GM18520 (cell line): ENCODE measurements around the gene METTL25B.
"Not testable (repeated sequence)": the region's sequence is repeated elsewhere in the genome, so short reads cannot be mapped to it uniquely, and the experiment has no call there.

ENCODE experiments used
- ATAC-seq: cut with Tn5 transposase; IDR thresholded peaks from one replicate; pipeline ENCODE4 v1.9.1; 2021; ENCODE audit not compliant: unreplicated experiment

METTL25B gene

DNA sequence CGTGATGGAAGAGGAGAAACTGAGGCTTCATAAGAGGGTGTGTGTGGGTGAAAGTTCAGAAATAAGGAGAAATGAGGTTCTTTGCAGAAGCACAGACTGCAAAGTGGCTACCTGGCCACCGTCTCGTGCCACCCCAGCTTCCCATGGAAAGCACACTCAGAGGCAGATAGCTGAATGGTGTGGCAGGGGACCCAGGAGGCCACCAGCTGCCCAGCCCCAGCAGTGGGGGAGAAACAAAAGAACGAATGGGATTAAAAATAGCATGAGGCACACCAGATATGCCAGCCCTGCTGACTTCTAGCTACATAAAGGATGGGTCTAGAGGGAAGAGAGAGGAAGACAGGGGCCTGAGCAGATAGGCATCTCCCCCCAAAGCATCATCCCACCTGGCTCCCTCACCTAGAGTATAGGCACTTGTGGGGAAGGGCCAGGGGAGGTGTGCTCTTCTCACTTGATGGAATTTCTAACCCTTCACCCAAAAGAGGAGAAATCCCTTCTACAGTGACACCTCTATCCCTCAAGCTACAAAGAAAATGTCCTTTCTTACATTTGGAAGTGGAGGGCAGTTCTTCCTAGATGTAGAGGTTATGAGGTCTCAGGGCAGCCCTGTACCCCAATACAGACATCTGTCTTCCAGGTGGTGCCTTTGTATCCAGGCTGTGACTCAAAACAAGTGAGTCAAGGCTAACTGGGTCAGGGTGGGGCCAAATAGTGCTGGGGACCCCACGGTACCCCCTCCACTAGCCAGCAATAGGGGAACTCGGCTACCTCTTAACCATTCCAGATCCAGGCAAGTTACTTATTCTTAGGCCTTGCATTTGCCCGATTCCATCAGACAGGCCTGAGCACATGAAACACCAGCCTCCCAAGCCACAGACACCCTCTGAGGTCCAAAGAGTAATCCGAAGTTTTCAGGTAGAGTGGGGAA, 19.7 kb downstream of the METTL25B start:
- ATAC-seq: no peak

DNA sequence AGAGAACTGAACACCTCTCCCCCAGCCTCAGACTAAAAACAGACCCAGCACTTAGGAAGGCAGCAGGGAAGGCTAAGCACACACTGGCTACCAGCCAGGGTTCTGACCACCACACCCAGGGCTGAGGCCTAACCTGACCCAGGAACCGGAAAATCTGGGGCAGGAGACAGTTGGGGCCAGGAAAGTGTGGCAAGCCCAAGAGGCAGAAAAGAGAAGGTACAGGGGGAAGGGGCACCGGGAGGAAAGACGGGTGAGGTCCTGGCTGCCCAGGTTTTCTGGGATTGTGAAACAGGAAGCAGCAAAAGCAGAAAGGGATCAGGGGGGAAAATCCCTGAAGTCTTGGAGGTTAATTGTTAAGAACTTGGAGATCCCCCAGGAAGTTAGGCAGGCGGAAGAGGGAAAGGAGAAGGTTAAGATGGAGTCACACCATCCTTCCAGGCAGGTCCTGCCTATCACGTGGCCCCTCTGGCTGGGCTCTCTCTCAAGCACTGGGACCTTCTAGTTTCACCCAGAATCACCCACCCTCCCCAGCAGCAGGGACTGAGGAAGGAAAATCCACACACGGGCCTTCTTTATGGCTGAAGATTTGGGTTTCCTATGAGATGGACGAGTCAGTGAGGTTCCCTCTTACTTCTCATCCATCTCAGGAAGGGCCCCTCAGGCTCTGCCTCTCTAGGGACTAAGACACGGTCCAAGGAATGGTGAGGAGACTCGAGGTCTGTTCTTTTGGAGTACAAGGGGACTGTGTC, 20.6 kb downstream of the METTL25B start:
- no peak for ATAC-seq

DNA sequence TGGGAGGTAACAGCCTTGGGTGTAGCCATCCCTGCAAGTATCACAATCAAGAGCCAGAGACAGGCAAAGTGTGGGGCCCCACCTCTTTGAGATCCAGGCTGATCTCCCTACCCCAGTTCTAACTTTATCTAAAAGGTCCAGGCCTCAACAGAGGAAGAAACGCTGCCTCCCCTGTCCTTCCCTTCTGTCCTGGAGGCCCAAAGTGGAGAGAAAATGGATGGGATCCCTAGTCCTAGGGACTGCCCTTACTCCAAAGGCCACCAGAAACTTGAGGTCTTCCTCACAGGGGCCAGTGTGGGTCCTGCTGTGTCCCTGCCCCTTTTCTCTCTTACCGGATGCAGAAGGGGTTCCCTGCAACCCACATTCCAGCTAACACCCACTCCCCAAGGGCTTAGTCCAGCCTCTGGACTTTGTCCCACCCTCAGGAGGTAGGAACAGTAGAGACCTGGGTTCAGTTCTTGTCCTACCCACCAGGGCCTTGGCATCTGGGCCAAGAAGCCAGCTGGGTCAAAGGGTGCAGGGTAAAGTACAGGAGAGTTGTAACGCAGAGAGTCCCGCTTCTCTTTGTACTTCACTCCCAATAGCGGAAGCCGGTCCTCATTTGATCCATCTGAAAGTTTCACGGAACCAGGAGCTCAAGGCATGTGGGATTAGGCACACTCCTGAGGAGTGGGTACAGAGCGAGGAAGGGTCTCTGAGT, 21.3 kb downstream of the METTL25B start:
- ATAC-seq: no peak

DNA sequence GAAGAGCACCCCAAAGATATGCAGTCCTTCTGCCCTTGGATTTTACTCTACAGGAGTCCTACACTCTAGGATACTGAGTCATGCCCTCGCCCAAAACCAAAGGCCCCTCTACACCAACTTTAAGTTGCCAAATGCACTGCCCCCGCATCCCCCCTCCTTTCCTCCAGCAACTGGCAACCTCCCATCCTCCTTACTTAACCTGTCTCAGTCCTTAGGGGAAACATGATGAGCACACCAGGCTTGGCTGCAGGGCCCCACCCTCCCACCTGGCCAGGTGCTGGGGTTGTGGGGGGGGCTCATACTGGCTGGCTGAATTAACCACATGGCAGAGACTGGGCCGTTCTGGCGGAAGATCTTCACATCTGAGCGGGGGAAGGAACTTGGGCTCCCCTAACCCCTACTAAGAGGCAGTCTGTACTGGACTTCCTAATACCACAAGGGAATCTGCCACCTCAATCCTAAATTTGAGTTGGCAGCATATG, 22.0 kb downstream of the METTL25B start:
- no peak for ATAC-seq

DNA sequence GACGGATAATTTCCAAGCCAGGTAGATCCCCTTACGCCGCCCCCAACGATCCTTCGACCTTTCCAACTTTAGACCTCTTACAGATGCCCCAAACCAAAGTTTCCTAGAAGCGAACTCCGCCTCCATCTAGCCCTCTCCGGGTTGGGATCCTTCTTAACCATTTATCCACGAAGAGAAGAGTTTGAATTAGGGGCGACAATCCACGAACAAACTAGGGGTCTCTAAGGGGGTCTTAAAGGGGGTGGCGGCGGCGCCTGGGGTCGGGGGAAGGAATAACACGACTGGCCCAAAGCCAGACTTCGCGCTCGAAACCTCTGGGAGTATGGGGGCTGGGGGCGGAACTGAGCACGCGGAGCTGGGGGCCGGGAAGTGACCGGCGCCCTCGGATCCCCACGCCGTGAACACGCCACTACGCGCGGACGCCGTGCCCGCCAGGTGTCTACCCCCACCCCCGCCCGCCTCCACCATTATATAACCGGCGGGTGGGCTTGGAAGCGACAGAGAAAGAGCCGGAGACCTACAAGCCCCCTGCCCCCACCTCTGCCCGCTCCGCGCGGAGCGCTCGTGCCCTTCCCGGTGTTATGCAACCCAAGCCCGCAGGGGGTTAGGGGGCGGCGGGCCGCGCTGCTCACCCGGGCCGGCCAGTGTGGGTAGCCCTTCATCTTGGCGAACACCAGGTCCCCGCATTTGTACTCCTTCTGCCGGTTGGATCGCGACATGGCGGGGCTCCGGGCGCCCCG, 22.6 kb downstream of the METTL25B start:
- ATAC-seq: peak; percentile 10

DNA sequence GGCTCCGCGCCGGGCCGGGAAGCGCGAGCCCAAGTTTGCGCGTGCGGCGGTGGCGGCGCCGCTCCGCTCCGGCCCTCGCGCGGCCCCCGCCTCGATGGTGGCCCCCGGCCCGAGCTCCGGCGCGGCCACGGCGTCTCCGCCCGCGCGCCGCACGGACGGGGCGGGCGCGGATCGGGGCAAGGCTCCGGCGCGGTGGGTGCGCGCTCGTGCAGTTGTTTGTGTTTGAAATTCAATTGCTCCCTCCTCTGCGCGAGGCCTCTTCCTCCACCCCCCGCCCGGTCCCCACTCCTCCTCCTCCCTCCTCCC, 23.1 kb downstream of the METTL25B start, which contains the start of gene HDGF:
Gene HDGF, minus strand, starts transcription at position 225 of the 306 bp plus-strand sequence. CDS start 246 bp downstream, outside the sequence.
- peak; percentile 5 for ATAC-seq

DNA sequence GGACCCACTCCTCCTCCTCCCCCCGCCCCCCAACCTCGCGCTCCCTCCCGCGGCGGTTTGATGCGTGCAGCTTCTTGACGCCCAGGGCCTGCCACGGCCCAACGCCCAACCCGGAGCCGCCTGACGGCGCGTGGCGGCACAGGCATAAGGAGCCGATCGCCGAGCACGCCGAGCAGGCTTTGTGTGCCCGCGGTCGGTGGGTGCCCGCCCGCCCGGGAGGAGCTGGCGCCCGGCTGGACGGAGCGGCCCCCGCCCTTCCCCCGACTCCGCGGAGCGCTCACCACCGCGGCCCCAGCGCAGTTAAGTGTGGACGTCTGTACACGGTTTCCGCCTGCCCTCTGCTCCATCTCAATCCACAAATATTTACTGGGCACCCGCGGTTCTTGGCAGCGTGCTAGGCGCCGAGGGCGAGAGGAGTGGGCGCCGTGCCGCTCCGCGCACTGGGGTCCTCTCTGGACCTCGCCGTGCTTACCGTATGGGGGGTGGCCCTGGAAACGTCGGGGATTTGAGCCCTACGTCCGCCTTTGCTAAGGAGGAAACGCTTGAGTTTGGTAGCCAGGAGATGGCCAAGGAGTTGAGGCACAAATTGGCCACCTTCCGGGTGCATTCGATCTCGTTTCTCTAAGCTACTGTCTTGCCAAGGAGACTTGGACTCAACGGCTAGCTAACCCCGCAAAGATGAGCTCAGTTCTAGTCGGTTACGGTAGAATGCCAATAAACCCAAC, 23.6 kb downstream of the METTL25B start:
- peak; percentile 82 for ATAC-seq

DNA sequence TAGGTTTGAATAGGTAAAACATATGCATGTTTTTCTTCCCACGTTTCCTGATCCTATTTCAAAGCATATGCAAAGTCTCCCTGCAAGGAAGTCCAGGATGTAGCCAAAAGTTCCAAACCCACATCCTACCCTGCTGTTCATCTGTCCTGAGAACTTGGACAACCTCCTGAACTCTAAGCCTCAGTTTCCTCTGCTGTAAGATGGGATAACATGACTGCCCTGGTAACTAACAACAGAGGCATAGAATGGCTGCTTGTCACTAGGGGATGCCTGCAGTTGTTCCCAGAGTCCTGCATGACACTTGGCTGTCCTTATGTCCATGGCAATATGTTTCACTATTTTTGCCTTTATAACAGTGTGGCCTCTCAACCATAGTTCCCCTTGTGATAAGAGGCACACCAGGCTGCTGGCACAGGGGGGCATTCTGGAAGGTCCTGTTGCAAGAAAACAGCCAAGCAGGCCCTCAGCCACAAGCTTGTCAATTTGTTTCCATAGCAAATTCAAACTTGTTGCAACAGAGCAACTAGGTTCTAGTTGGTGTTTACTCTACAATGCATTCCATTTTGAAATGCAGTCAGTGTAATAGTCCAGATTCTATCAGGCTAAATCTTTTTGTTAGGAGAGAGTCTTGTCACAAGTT, 24.7 kb downstream of the METTL25B start:
- no peak for ATAC-seq

DNA sequence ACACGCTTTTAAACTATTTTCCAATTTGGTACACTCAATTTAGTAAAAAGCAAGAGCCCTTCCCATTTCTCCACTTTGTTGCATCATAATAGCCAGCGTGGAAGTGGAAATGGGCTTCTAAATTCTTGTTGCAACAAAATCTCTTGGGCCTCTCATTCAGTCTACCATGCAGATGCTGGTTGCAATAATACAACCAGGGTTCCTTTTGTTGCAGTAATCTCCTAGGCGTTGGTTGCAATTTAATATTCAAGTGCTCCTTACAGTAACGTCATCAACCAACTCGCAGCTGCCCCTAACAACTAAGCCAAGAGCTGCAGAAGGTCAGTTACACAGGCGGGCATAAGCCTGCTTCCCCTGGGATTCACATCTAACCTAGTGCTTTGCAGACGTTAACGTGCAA, 25.9 kb downstream of the METTL25B start:
- ATAC-seq: no peak

DNA sequence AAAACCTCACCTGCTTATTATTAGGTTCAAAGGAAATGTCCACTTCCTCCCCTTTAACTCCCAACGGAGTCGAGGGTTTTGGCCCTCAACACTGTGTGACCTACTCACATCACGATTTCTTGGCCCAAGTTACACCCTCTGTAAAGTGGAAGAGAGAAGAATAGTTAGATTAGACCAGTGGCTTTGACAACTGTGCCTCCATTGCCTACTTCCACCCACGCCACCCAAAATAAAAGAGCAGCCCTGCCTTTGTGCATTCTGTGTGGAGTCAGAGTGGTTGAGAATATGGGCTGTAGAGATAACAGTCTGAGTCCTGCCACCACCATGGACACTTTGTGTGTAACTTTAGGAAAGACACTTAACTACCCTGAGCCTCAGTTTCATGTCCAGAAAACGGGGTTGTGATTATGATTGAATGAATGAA, 27.3 kb downstream of the METTL25B start:
- no peak for ATAC-seq

DNA sequence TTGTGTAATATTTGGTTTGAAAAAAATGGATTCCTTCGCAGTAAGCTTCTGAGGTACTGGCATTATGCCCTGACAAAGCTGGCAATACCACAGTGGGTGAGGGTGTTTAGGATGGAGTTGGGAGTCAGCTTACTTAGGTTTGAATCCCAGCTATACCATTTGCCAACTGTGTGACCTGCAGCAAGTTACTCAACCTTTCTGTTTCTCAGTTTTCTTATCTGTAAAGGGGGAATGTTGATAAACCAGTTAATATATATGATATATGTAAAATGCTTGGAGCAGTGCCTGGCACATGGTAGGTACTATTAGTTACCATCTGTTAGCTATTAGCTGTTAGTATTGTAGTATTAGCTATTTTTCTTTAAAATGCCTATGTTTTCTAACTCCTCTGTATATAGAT, 28.1 kb downstream of the METTL25B start:
- ATAC-seq: no peak

DNA sequence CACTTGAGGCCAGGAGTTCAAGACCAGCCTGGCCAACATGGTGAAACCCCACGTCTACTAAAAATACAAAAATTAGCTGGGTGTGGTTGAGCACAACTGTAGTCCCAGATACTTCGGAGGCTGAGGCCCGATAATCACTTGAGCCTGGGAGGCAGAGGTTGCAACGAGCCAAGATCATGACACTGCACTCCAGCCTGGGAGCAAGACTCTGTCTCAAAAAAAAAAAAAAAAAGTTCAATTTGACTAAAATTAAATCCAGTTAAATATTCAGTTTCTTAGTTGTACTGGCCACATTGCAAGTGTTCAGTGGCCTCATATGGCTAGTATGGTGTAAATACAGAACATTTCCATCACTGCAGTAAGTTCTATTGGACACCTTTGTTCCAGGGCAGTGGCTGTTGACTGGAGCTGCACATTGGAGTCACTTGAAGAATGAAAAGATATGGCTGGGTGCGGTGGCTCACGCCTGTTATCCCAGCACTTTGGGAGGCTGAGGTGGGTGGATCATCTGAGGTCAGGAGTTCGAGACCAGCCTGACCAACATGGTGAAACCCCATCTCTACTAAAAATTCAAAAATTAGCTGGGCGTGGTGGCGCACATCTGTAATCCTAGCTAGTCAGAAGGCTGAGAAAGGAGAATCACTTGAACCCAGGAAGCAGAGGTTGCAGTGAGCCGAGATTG, 29.4 kb downstream of the METTL25B start:
- not testable (repeated sequence) for ATAC-seq

DNA sequence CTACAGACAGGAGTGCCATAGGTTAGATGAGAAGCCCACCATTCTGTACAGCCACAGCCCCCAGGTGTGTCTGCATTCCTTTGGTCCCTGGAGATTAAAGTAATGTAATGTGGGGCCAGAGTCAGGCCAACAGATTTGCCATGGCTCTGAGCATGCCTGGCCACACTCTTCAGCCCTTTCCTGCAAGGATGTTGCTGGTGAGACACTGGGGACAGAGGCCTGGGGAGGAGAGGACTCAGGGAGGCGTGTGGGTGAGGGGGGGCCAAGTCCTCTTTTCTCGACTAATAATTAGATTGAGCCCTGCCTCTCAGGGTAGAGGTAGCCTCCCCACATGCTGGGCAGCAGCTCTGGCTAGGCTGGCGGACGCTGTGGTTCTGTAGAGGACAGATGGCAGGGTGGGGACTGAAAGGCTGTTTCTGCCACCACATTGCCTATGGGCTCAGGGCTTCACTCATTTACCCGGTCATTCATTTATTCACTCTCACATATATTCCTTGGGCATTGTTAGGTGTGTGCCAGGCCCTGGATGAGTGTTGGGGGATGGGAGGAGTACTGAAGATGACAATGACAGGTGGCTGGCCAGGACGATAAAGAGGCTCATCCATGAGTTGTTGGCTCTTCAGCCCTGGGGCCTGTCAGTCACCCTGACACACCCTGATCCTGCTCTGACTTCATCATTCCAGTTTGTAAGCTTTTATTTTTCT, 32.0 kb downstream of the METTL25B start:
- ATAC-seq: no peak

DNA sequence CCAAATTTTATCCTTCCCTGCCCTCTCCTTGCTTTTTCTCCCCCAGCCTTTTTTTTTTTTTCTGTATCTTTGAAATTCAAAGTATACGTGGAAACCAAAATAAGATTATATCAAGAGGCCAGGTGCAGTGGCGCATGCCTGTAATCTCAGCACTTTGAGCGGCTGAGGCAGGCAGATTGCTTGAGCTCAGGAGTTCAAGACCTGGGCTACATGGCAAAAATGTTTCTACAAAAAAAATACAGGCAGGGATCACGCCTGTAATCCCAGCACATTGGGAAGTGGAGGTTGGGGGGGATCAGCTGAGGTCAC, 32.5 kb downstream of the METTL25B start:
- ATAC-seq: no peak

DNA sequence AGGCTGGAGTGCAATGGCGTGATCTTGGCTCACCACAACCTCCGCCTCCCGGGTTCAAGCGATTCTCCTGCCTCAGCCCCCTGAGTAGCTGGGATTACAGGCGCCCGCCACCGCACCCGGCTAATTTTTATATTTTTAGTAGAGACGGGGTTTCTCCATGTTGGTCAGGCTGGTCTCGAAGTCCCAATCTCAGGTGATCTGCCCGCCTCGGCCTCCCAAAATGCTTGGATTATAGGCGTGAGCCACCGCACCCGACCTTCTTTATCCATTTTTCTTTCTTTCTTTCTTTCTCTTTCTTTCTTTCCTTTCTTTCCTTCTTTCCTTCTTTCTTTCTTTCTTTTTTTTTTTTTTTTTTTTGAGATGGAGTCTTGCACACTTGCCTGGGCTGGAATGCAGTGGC, 36.9 kb downstream of the METTL25B start:
- not testable (repeated sequence) for ATAC-seq

DNA sequence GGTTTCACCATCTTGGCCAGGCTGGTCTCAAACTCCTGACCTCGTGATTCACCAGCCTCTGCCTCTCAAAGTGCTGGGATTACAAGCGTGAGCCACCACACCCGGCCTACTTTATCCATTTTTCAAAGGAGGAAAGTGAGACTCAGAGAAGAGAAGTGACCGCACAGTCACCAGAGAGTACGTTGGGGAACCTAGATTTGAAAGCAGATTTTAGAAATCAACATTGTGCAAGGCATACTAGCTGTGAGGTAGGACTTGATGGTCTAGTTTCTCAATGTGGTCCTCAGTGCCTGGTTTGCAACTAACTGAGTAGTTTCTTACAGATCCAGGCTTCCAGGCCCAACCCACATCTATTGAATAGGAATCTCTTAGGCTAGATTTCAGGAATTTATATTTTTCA, 37.4 kb downstream of the METTL25B start:
- ATAC-seq: no peak

DNA sequence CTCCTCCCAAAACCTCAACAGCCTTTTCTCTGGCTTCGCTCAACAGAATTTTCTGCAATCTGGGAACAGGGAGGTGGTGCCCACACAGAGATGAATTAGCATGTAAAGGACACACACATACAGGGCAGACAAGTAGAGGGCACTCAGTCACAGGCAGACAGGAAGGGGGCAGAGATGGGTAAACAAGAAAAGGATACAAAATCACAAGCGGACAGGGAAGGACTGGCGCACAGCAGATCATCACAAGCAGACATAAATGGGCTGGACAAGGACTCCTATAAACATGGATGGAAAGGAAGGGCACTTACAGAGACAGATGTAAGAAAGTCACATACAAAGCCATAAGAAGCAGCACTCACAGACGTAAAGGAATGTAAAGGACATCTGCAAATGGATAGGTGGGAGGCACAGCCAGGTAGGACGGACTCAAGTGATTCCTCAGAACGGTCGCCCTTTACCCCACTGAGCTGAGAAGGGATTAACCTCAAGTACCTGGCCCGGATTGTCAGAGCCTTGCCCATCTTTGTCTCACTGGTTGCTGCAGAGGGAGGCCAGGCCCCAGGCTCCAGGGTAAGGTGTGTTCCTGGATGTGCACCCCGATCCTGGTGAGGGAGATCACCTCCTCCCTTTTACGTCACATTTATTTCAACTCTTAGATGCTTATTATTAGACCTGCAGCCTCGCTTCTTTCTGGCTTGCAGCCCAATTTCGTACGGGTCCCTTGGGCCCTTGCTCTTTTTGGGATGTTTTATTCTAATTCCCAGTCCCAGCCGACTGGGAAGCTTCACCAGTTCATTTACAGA, 38.2 kb downstream of the METTL25B start:
- ATAC-seq: peak; percentile 1
